ENCODE data around the gene USP25.

- no peak for TF ChIP-seq CTCF (IDR thresholded peaks at IDR 0.05 in 2 of 3, conservative IDR thresholded peaks at IDR 0.05 in 1 of 3; ENCODE audit: insufficient read depth in 2 of 3, low read depth in 1 of 3, low read length in 3 of 3)
- TF ChIP-seq ZHX1 (conservative IDR thresholded peaks at IDR 0.05; ENCODE audit: low read length) = no peak
- no peak for TF ChIP-seq NFATC3 (IDR thresholded peaks at IDR 0.05)
- no peak for TF ChIP-seq MYNN (IDR thresholded peaks at IDR 0.05)
- no peak for TF ChIP-seq MYNN (CRISPR knock-in tag; IDR thresholded peaks at IDR 0.05)
- TF ChIP-seq RBBP5 (IDR thresholded peaks at IDR 0.05; ENCODE audit: borderline replicate concordance, insufficient read depth, low read length, poor library complexity, severe bottlenecking) = no peak
- no peak for TF ChIP-seq RAD21 (CRISPR knock-in tag; conservative IDR thresholded peaks at IDR 0.05 in 1 of 2, IDR thresholded peaks at IDR 0.05 in 1 of 2)
- TF ChIP-seq MEIS2 (IDR thresholded peaks at IDR 0.05; ENCODE audit: partially characterized antibody) = no peak
- no peak for TF ChIP-seq MAFF (IDR thresholded peaks at IDR 0.05; ENCODE audit: low read length)
- TF ChIP-seq KDM1A (IDR thresholded peaks at IDR 0.05) = no peak
- TF ChIP-seq MAZ (CRISPR knock-in tag; conservative IDR thresholded peaks at IDR 0.05 in 1 of 2, IDR thresholded peaks at IDR 0.05 in 1 of 2) = no peak
Measured at GRCh38 chr21:15751546-15751945, 21.8 kb downstream of the USP25 start.
